ENCODE measurements around the gene SLC20A1.
"Not testable (repeated sequence)": the region's sequence is repeated elsewhere in the genome, so short reads cannot be mapped to it uniquely, and the experiment has no call there.

Gene SLC20A1

GRCh38 chr2:112645310-112646101 is at the start of gene SLC20A1:
Gene SLC20A1, plus strand, starts transcription at chr2:112645939. Its CDS starts 890 bp downstream, at chr2:112646829.
- peak; percentile 96 for DNase-seq

DNA sequence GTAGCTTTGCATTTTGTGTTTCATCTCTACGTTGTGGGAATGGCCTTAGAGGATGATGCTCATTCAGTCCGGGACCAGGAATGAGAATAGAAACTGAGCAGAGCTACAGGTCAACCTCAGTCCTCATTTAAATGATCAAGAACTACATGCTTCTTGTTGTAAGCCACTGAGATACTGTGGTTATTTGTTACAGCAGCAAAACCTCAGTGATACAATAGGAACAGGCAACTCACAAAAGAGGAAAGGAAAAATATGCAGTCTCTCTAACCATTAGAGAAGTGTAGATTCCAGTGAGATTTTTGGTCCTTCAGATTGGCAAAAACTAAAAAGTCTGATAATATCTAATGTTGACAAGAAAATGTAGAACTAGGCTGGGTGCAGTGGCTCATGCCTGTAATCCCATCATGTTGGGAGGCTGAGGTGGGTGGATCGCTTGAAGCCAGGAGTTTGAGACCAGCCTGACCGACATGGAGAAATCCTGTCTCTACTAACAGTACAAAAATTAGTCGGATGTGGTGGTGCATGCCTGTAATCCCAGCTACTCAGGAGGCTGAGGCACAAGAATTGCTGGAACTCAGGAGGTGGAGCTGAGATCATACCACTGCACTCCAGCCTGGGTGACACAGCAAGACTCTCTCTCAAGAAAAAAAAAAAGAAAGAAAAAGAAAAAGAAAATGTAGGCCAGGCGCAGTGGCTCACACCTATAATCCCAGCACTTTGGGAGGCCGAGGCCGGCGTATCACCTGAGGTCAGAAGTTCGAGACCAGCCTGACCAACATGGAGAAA is 48.0 kb upstream of the SLC20A1 start:
- DNase-seq = no peak

DNA sequence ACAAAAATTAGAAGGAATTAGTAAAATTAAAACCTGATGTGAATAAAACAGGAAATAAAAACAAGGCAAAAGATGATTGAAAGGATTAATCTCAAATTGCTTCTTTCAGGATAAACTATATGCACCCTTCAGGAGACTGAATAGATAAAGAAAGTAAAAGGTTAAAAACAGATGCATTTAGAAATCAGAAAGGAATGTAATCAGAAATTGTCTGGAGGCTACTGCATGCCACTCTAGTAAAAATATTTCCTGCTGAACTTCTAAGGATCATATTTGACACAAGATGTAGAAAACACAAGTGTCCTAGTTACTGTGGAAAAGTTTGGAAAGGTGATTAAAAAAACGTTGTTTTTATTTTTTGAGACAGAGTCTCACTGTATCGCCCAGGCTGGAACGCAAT is 45.1 kb upstream of the SLC20A1 start:
- DNase-seq = no peak

DNA sequence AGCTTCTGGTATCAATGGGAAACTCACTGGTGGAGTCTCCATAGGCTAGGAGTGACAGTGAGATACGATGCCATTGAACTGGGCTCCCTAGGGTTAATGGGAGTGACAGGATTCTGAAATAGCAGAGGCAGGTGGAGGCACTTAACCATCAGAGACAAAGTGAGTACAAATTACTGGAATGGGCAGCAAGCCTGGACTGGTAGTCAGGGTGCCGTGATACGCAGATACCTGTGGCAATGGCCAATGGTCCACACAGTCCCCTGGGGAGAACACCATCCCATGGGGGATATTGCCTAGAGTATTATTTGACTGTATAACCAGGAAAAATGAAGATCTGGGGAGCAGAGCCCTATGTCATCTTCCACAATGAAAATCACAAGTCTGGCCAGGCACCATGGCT is 44.0 kb upstream of the SLC20A1 start:
- no peak for DNase-seq

GRCh38 chr2:112602917-112603316 is 42.8 kb upstream of the SLC20A1 start:
- DNase-seq = no peak

DNA sequence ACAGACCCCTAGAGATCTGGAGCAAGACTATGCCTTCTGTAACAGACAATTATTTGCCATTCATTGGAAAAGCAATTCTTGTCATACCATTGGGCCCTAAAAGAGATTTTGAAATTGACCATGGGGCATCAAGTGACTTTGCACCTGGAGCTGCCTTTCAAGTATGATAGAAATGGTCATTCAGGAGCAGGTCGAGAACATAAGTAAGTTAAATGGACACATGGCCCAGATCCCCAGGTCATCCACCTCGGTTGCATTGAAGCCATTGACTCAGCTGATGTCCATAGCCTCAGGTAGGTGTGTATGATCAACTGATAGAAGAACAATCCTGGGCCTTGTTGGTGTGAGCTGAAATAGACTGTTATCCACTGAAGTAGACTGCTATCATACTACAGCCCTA is 42.0 kb upstream of the SLC20A1 start:
- no peak for DNase-seq

- DNase-seq = no peak
Measured at GRCh38 chr2:112604952-112605351, 40.8 kb upstream of the SLC20A1 start.

DNA sequence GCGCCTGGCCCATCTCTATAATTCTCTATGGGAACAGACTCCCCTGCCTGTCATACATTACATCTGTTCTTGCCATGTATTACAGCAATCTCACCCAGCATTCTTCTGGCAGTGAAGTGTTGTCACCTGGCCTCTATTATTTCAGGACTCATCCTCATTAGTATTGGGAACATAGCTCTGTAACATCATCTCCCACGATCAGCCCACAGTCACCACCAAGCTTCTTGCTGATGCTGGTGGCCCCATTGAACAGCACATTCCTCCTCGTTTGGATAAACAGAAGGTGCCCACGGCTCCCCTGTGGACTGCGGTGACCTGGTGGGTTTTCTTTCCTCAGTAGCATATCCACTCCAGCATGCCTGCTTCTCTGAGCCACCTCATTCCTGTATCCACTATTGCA is 39.8 kb upstream of the SLC20A1 start:
- DNase-seq = no peak

- DNase-seq = no peak
Measured at GRCh38 chr2:112606547-112606946, 39.2 kb upstream of the SLC20A1 start.

DNA sequence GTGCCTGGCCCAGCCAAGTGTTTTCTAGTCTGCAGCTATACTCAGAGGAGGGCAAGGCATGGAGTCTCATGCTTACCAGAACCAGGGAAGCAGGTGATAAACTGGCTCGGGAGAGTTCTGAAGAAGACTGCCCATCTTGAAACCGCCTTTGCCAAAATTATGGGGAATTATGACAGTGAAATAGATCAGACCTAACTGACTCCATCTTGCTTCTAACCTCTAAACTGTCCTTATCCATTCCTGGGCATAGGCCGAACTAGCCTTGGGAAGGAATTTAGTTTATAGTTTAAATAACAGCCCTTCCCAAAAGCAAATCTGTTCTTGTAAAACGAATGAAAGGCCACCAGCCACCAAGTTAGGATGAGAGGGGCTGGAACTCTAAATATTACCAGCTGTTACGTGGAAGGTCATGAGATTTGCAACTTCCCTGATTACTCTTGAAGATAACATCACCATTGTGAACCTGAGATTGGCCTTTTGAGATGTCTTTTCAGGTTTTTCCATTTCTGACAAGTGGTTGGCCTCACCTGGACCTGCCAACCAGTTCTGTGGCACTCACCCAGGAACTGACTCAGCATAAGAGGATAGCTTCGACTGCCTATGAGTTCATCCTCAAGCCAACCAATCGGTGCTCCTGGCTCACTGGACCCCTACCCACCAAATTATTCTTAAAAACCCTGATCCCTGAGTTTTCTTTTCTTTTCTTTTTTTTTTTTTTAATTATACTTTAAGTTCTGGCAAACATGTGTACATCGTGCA is 37.9 kb upstream of the SLC20A1 start:
- no peak for DNase-seq

GRCh38 chr2:112609320-112609719 is 36.4 kb upstream of the SLC20A1 start:
- DNase-seq = not testable (repeated sequence)

DNA sequence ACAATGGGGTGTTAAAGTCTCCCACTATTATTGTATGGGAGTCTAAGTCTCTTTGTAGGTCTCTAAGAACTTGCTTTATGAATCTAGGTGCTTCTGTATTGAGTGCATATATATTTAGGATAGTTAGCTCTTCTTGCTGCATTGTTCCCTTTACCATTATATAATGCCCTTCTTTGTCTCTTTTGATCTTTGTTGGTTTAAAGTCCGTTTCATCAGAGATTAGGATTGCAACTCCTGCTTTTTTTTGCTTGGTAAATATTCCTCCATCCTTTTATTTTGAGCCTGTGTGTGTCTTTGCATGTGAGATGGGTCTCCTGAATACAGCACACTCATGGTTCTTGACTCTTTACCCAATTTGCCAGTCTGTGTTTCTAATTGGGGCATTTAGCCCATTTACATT is 33.5 kb upstream of the SLC20A1 start:
- not testable (repeated sequence) for DNase-seq

- no peak for DNase-seq
Measured at GRCh38 chr2:112614201-112614840, 31.4 kb upstream of the SLC20A1 start.

DNA sequence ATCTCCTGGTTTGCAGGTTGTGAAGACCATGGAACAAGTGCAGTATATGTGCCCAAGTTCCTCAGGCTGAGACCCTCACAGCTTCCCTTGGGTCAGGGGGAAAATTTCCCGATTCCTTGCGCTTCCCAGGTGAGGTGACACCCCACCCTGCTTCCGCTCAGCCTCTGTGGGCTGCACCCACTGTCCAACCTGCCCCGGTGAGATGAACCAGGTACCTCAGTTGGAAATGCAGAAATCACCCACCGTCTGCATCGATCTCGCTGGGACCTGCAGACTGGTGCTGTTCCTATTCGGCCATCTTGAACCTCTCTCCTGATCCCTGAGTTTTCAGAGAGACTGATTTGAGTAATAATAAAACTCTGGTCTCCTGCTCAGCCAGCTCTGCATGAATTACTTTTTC is 30.7 kb upstream of the SLC20A1 start:
- DNase-seq = no peak

GRCh38 chr2:112615798-112616197 is 29.9 kb upstream of the SLC20A1 start:
- not testable (repeated sequence) for DNase-seq

DNA sequence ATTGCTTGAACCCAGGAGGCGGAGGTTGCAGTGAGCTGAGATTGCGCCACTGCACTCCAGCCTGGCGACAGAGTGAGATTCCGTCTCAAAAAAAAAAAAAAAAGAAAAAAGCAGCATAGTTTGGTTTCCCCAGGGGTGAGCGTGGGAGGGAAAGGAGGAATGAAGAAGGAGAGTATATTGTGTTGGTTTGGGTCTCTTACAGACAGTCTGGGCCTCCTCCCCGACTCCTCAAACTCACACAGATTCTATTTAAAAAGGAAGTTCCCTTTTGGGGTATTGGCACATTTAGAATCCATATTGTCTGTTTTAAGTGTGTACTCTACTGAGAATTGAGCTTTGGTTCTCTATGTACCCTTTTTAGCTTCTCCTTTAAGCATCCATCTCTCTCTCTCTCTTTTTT is 27.4 kb upstream of the SLC20A1 start:
- no peak for DNase-seq

- DNase-seq = no peak
Measured at GRCh38 chr2:112621790-112622527, 23.8 kb upstream of the SLC20A1 start.

DNA sequence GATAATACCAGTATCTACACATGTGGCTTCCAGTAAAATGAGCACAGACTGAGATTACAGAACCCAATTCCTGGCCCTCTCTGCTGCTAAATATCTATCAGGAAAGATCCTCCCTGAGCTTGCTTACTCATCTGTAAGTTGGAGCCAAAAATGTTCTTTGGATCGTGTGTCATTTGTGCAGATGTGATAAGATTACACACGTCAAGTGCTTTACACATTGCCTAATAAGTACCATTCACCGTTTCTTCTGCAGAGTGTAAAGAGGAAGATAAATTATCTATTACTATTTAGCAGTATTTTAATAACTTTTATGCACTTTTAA is 23.2 kb upstream of the SLC20A1 start:
- DNase-seq = no peak

DNA sequence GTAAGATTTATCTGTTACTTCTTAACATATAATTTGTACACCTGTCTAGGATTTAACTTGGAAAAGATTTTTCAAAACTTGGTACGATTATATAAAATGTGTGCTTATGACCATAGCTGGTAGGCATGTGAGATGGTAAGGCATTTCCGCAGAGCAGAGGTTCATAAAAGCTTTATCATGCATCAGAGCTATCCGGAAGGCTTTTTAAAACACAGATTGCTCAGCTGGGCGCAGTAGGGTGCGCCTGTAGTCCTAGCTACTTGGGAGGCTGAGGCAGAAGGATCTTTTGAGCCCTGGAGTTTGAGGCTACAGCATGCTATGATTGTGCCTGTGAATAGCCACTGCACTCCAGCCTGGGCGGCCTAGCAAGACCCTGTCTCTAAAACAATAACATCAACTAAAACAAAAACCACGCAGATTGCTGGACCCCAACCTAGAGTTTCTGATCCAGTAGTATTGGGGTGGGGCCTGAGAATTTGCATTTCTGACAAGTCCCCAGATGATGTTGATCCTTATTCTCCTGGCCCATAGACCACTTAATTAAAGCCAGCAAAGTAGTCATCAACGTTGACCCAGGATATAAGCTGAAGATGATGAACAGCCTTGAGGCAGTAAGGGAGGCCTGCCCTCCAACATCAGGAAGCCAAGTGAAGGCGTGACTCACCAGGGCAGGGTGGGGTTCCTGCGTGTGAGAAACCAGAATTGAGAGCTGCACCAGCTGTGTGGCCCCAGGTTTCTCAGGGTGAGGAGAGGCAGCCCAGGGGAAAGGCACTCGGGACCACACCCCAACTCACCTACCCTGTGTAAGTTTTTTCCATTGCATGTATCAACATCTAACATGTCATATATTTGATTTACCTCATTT is 21.6 kb upstream of the SLC20A1 start:
- DNase-seq = peak; percentile 65

DNA sequence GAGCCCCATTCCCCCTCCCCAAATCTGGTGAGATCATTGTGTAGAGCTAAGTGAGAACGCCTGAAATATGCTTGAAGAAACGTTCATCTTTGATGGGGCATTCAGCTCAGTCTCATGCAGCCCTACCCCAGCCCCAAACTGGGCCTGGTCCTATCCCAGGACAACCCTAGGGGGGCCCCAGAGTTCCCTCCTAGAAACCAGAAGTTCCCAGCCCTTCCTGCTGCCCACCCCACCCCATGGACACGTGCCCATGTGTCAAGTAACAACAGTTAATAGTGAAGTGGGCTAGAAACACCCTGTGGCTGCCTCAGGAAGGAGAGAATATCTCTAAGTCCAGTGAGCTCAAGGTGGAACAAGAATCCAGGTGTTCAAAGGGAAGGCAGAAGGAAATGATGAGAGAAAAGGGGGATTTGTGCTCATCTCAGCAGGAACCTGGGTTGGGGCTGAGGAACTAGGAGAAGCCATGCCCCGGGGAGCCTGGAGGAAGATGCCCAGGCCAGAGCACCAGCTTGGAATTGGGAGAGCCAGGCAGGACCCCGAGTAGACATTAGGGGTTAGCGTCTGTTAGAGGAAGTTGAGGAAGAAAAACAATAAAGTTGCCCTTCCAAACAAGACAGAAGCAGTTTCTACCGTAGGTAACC is 20.1 kb upstream of the SLC20A1 start:
- no peak for DNase-seq

DNA sequence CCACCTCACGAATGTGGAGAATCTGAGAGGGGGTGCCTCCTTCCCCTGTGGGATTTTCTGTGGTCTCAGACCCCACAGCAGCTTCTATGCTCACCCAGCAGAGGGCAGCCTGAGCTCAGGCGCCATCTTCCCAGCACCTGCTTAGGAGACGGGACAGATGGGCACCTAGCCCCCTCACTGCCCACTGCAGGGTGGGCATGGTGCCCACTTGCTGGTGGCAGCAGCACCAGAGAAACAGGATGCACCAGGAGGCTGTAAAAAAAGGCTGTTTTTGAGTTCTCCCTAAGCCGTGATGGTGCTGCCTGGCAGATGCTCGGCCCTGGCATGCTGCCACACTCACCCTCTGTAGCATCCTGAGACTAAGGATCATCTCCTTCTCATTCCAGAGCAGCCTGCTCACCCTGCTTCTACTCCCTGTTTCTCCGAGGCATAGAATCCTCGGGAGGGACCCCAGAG is 19.1 kb upstream of the SLC20A1 start:
- peak; percentile 40 for DNase-seq
